Endodermal cell (in vitro differentiated cells): ENCODE measurements around the gene SHBG. TPM values are rescaled to one million over a fixed set of nuclear protein-coding genes. Genes with fewer than 3 reads are reported as not detected.

Experiments used
- DNase-seq: peaks from one replicate; pipeline ENCODE4 v3.0.0-alpha.2; 2017
- H3K27ac ChIP-seq: 2 replicates; pipeline ENCODE4 v1.5.1; 2013; ENCODE audit warnings: mild to moderate bottlenecking, low read depth, low read length, moderate library complexity
- H3K27me3 ChIP-seq: 2 replicates; pipeline ENCODE4 v1.6.1; 2013; ENCODE audit warnings: mild to moderate bottlenecking, low read length, moderate library complexity; ENCODE audit not compliant: insufficient read depth, control insufficient read depth, poor library complexity, severe bottlenecking
- H3K36me3 ChIP-seq: 2 replicates; pipeline ENCODE4 v1.7.0; 2013; ENCODE audit warnings: mild to moderate bottlenecking, low read length, moderate library complexity; ENCODE audit not compliant: control insufficient read depth, insufficient read depth
- H3K4me1 ChIP-seq: one replicate; pipeline ENCODE4 v1.7.0; 2013; ENCODE audit warnings: low read length; ENCODE audit not compliant: control insufficient read depth, insufficient read depth
- H3K4me3 ChIP-seq: 2 replicates; pipeline ENCODE4 v1.5.1; 2013; ENCODE audit warnings: mild to moderate bottlenecking, low read length, moderate library complexity
- H3K9ac ChIP-seq: 2 replicates; pipeline ENCODE4 v1.6.1; 2013; ENCODE audit warnings: mild to moderate bottlenecking, low read length, moderate library complexity; ENCODE audit not compliant: poor library complexity, severe bottlenecking; ENCODE audit errors: extremely low read depth
- H3K9me3 ChIP-seq: 2 replicates; pipeline ENCODE4 v1.6.1; 2013; ENCODE audit warnings: mild to moderate bottlenecking, low read length, moderate library complexity; ENCODE audit not compliant: control insufficient read depth
- H3K27ac Mint-ChIP-seq: 2 replicates; pipeline ENCODE4 v1.8.0; 2020; ENCODE audit warnings: mixed read lengths
- H3K27me3 Mint-ChIP-seq: 2 replicates; pipeline ENCODE4 v1.8.0; 2021; ENCODE audit warnings: mild to moderate bottlenecking, mixed read lengths; ENCODE audit not compliant: insufficient read depth
- H3K36me3 Mint-ChIP-seq: 2 replicates; pipeline ENCODE4 v1.8.0; 2020; ENCODE audit warnings: low read depth, mixed read lengths
- H3K4me1 Mint-ChIP-seq: 2 replicates; pipeline ENCODE4 v1.8.0; 2020; ENCODE audit warnings: mixed read lengths
- H3K4me3 Mint-ChIP-seq: 2 replicates; pipeline ENCODE4 v1.8.0; 2020; ENCODE audit warnings: mild to moderate bottlenecking, moderate library complexity, mixed read lengths
- H3K9me3 Mint-ChIP-seq: 2 replicates; pipeline ENCODE4 v1.8.0; 2020; ENCODE audit warnings: mild to moderate bottlenecking, mixed read lengths
- WGBS, 2 experiments: methylation state at CpG; one replicate each; pipeline versions ENCODE4 v1.1.5 to v1.1.7; 2013; ENCODE audit warnings: missing lambda C conversion rate in 2 of 2, mixed read lengths in 1 of 2; ENCODE audit not compliant: insufficient coverage in 1 of 2, insufficient read length in 1 of 2; 5-methylcytosine and 5-hydroxymethylcytosine counted together
- total RNA-seq, 2 donors: library from RNA; stranded (reverse); fragmentation: NEBNext Ultra II Directional in 1 of 2; extraction: Animal tissue kit (Norgen Biotek cat#: 25700) in 1 of 2; gene quantifications; 2 replicates in 1 of 2; 3 replicates in 1 of 2; pipeline ENCODE4 v1.2.1, GENCODE V29; 2021
- TF ChIP-seq, protein P1 (sequence below): fragments of 200-600 bp; sonication (generic); conservative IDR thresholded peaks from 2 replicates; pipeline ENCODE4 v1.5.0; 2021; ENCODE audit warnings: antibody characterized with exemption, mild to moderate bottlenecking

The SHBG gene
- total RNA-seq, 2 donors from 2014 or later, result 0.77 to 1.9 TPM

DNA sequence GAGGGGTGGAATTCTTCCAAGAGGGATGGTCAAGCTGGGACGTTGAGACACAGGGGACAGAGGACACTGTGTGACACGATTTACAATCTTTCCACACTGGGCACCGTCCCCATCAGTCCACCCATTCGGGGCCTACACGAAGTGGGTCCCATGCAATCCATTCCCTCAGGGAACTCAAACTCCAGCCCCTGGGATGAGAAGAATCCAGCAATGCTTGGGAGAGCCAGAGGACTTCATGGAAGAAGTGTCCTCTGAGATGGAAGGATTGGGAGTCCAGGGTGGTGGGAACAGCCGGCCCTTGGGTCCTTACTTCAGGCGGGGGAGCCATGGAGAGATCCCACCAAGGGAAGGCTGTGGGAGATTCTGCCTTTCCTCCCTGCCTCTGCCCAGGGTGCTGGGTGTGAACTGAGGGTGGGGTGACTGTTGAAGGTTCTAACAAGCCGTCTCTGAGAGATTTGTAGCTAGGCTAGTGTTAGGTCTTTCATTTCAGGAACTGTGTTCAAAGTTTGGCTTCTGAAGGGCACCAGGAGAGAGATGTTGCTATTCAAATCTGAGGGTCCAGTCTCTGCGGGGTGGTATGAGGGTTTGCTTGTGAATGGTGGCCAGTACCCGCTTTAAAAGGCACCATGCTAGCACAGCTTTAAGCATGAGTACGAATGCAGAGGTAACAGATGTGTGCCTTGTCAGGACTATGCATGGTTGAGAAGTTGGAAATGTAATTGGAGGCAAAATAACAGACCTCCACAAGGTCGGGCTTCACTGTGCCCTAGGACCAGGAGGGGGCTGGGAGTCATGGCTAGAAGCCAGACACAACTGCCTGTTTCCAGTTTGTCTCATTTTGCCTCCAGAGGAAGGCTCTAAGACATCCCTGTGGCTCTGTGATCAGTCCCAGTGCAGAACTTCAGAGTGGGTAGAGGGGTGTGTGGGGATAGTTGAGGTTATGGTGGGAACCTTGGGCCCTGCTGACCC is 22.7 kb downstream of the SHBG start:
- Mint-ChIP-seq H3K27ac (no peak overlapping the region), H3K4me3 (peak overlapping the region; percentile 61), H3K4me1 (peaks cover 24% of the 10 kb centered on the region), H3K27me3 (peaks cover 50% of the 10 kb centered on the region), H3K9me3 (no peaks in the 10 kb centered on the region), H3K36me3 (no peaks in the 10 kb centered on the region)
- TF ChIP-seq, protein P1, sequence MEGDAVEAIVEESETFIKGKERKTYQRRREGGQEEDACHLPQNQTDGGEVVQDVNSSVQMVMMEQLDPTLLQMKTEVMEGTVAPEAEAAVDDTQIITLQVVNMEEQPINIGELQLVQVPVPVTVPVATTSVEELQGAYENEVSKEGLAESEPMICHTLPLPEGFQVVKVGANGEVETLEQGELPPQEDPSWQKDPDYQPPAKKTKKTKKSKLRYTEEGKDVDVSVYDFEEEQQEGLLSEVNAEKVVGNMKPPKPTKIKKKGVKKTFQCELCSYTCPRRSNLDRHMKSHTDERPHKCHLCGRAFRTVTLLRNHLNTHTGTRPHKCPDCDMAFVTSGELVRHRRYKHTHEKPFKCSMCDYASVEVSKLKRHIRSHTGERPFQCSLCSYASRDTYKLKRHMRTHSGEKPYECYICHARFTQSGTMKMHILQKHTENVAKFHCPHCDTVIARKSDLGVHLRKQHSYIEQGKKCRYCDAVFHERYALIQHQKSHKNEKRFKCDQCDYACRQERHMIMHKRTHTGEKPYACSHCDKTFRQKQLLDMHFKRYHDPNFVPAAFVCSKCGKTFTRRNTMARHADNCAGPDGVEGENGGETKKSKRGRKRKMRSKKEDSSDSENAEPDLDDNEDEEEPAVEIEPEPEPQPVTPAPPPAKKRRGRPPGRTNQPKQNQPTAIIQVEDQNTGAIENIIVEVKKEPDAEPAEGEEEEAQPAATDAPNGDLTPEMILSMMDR, result no peak
- DNase-seq, result no peak
- Histone ChIP-seq H3K27me3 (peaks cover 31% of the 10 kb centered on the region), H3K36me3 (no peaks in the 10 kb centered on the region), H3K9ac (no peak overlapping the region), H3K4me3 (no peak overlapping the region), H3K9me3 (no peaks in the 10 kb centered on the region), H3K4me1 (no peaks in the 10 kb centered on the region), H3K27ac (no peak overlapping the region)
- WGBS, 2 experiments, result 87 to 89% methylated on average over 10 to 12 of the region's 12 CpGs

DNA sequence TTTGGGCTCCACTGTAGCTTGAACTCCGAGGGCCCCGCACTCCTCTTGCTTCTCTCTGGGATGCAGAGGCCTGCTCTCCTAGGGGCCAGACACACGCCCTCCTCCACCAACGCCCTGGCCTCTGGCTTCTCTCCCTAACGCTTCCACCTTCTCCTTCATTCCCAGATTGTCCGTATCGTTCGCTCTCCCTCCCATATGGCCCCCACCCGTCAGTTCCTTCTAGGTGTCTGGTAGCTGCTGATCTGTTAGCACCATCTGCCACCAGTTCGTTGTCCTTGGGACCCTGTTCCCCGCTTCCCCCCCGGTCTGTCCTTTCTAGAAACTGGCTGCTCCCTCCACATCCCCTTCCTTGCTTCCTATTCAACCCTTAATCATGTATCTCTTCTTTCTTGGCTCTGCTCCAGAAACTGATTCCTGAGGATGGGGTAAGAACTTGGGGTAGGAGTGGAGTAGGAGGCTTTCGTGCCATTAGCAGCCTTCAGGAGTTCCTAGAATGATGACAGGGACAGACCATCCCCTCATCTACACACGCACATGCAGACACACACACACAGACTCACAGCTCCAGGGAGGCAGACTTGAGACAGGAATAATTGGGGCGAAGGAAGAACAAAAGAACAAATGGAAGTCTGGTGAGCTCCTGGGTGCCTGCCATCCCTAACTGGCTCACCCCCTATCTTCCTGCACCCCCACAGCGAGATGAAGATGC is 25.1 kb downstream of the SHBG start:
- Mint-ChIP-seq H3K9me3 (no peaks in the 10 kb centered on the region), H3K27ac (no peak overlapping the region), H3K27me3 (peaks cover 42% of the 10 kb centered on the region), H3K4me3 (no peak overlapping the region), H3K4me1 (peaks cover 22% of the 10 kb centered on the region), H3K36me3 (no peaks in the 10 kb centered on the region)
- Histone ChIP-seq H3K27me3 (peaks cover 29% of the 10 kb centered on the region), H3K9me3 (no peaks in the 10 kb centered on the region), H3K36me3 (no peaks in the 10 kb centered on the region), H3K9ac (no peak overlapping the region), H3K4me3 (no peak overlapping the region), H3K27ac (no peak overlapping the region), H3K4me1 (no peaks in the 10 kb centered on the region)
- DNase-seq, result no peak
- 89% methylated on average over 15 of the region's 16 CpGs; no CpG with 5 or more reads in 1 of the 2 experiments for WGBS, 2 experiments
- TF ChIP-seq, protein P1, result no peak

DNA sequence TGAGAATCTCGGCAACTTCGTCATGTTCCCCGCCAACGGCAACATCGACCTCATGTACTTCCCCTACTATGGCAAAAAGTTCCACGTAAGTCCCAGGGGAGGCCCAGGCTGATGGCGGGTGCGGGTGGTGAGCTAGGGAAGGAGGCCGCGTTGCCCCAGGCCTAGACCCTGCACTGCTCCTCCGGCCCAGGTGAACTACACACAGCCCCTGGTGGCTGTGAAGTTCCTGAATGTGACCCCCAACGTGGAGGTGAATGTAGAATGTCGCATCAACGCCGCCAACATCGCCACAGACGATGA is 25.6 kb downstream of the SHBG start:
- H3K4me3 Mint-ChIP-seq, result no peak overlapping the region
- H3K36me3 ChIP-seq, result no peaks in the 10 kb centered on the region
- no peaks in the 10 kb centered on the region for H3K4me1 ChIP-seq
- no peak overlapping the region for H3K9ac ChIP-seq
- peaks cover 17% of the 10 kb centered on the region for H3K4me1 Mint-ChIP-seq
- no peaks in the 10 kb centered on the region for H3K9me3 ChIP-seq
- H3K27me3 Mint-ChIP-seq, result peaks cover 38% of the 10 kb centered on the region
- 93 to 96% methylated on average over 14 to 17 of the region's 17 CpGs for WGBS, 2 experiments
- H3K36me3 Mint-ChIP-seq, result no peaks in the 10 kb centered on the region
- H3K9me3 Mint-ChIP-seq, result no peaks in the 10 kb centered on the region
- H3K27ac Mint-ChIP-seq, result no peak overlapping the region
- TF ChIP-seq, protein P1, result no peak
- no peak for DNase-seq
- no peak overlapping the region for H3K4me3 ChIP-seq
- peaks cover 26% of the 10 kb centered on the region for H3K27me3 ChIP-seq
- no peak overlapping the region for H3K27ac ChIP-seq
